Measurements from ENCODE around the gene PHOX2A.

GRCh38 chr11:72247584-72247983, 3.6 kb upstream of the PHOX2A start:
- no peak for TF ChIP-seq CTCF (IDR thresholded peaks at IDR 0.05)
- no peak for TF ChIP-seq POLR2A (IDR thresholded peaks at IDR 0.05)

Data from Peyer's patch (tissue), 4 donors.